ENCODE results near the gene RNU5B-1.

- TF ChIP-seq, protein P1, sequence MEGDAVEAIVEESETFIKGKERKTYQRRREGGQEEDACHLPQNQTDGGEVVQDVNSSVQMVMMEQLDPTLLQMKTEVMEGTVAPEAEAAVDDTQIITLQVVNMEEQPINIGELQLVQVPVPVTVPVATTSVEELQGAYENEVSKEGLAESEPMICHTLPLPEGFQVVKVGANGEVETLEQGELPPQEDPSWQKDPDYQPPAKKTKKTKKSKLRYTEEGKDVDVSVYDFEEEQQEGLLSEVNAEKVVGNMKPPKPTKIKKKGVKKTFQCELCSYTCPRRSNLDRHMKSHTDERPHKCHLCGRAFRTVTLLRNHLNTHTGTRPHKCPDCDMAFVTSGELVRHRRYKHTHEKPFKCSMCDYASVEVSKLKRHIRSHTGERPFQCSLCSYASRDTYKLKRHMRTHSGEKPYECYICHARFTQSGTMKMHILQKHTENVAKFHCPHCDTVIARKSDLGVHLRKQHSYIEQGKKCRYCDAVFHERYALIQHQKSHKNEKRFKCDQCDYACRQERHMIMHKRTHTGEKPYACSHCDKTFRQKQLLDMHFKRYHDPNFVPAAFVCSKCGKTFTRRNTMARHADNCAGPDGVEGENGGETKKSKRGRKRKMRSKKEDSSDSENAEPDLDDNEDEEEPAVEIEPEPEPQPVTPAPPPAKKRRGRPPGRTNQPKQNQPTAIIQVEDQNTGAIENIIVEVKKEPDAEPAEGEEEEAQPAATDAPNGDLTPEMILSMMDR (conservative IDR thresholded peaks at IDR 0.05; ENCODE audit: low read length) = no peak
- no peak for TF ChIP-seq EZH2phosphoT487 (IDR thresholded peaks at IDR 0.05; ENCODE audit: borderline replicate concordance, low read depth, low read length)
These were observed 34.9 kb downstream of the RNU5B-1 start for GRCh38 chr15:65339416-65339815.

All from OCI-LY7 (cell line).